B cell (primary cell): ENCODE results near the gene HIVEP1. TPM values are rescaled to one million over a fixed set of nuclear protein-coding genes. Genes with fewer than 3 reads are reported as not detected.

ENCODE experiments used
- ATAC-seq: fragments of 200-7000 bp; cut with Tn5 transposase; one replicate; pipeline ENCODE4 v1.10.0; 2021; ENCODE audit warnings: low read depth, mild to moderate bottlenecking, moderate number of reproducible peaks, moderate library complexity
- CTCF ChIA-PET: fragments of 350-600 bp; sonication (Branson Sonifier 250); formaldehyde crosslinking; loops from one replicate; lab custom pipeline; 2021; ENCODE audit warnings: antibody characterized with exemption, inconsistent platforms; lab: Charles Lee
- POLR2A ChIA-PET: fragments of 350-600 bp; sonication (Branson Sonifier 250); formaldehyde crosslinking; loops from one replicate; lab custom pipeline; 2021; ENCODE audit warnings: antibody characterized with exemption; lab: Charles Lee
- DNase-seq: peaks from one replicate; pipeline ENCODE4 v3.0.0; 2013
- H2AFZ ChIP-seq: 2 replicates; pipeline ENCODE4 v1.6.1; 2012; ENCODE audit warnings: mild to moderate bottlenecking, low read depth, low read length; ENCODE audit not compliant: insufficient read depth, poor library complexity, severe bottlenecking
- H3K27ac ChIP-seq, 2 donors: 1 replicate in 1 of 2; 2 replicates in 1 of 2; pipeline ENCODE4 v1.5.1; 2012 to 2013; ENCODE audit warnings: low read length in 2 of 2, mild to moderate bottlenecking in 2 of 2, moderate library complexity in 1 of 2
- H3K27me3 ChIP-seq, 4 experiments: fragments of 200-600 bp in 1 of 4; sonication (generic) in 1 of 4; replicated peaks in 1 of 4; 1 replicate in 2 of 4; 2 replicates in 2 of 4; pipeline versions ENCODE4 v1.6.1 to v1.7.0; 2013 to 2016; ENCODE audit warnings: low read length in 3 of 4, mild to moderate bottlenecking in 2 of 4, mixed read lengths in 1 of 4, moderate library complexity in 1 of 4; ENCODE audit not compliant: insufficient read depth in 4 of 4, control insufficient read depth in 3 of 4; ENCODE audit errors: control extremely low read depth in 1 of 4
- H3K36me3 ChIP-seq, 2 experiments: replicated peaks in 1 of 2; 1 replicate in 1 of 2; 2 replicates in 1 of 2; pipeline versions ENCODE4 v1.6.1 to v1.7.1; 2013; ENCODE audit warnings: low read length in 1 of 2; ENCODE audit not compliant: insufficient read depth in 2 of 2, control insufficient read depth in 1 of 2; ENCODE audit errors: control extremely low read depth in 1 of 2, extremely low read depth in 1 of 2
- H3K4me1 ChIP-seq, 2 donors: fragments of 200-600 bp in 1 of 2; sonication (generic) in 1 of 2; 1 replicate in 1 of 2; 2 replicates in 1 of 2; pipeline versions ENCODE4 v1.5.1 to v1.6.1; 2013 to 2017; ENCODE audit warnings: low read length in 2 of 2; ENCODE audit not compliant: control insufficient read depth in 2 of 2, insufficient read depth in 2 of 2
- H3K4me2 ChIP-seq: replicated peaks from 2 replicates; pipeline ENCODE3; 2012; ENCODE audit warnings: mild to moderate bottlenecking, low read depth, low read length; ENCODE audit not compliant: poor library complexity, severe bottlenecking
- H3K4me3 ChIP-seq, 5 experiments: fragments of 200-600 bp in 1 of 5; sonication (generic) in 1 of 5; 1 replicate in 3 of 5; 2 replicates in 2 of 5; pipeline versions ENCODE4 v1.5.1 to v1.7.0; 2011 to 2016; ENCODE audit warnings: low read length in 4 of 5, mild to moderate bottlenecking in 4 of 5, low read depth in 2 of 5, control low read depth in 1 of 5, moderate library complexity in 1 of 5; ENCODE audit not compliant: insufficient read depth in 1 of 5; ENCODE audit errors: control extremely low read depth in 1 of 5, extremely low read depth in 1 of 5
- H3K79me2 ChIP-seq: fragments of 200-600 bp; sonication (generic); one replicate; pipeline ENCODE4 v1.6.0; 2016; ENCODE audit warnings: low read length; ENCODE audit not compliant: control insufficient read depth, insufficient read depth
- H3K9ac ChIP-seq: fragments of 200-600 bp; sonication (generic); 2 replicates; pipeline ENCODE4 v1.6.1; 2017; ENCODE audit warnings: mild to moderate bottlenecking, low read length, moderate library complexity
- H3K9me3 ChIP-seq, 3 donors: one replicate each; pipeline versions ENCODE4 v1.6.1 to v1.7.1; 2013; ENCODE audit warnings: low read length in 2 of 3; ENCODE audit not compliant: control insufficient read depth in 2 of 3, insufficient read depth in 1 of 3; ENCODE audit errors: control extremely low read depth in 1 of 3
- H4K20me1 ChIP-seq: 2 replicates; pipeline ENCODE4 v1.6.0; 2012; ENCODE audit warnings: mild to moderate bottlenecking, low read length; ENCODE audit not compliant: insufficient read depth, control insufficient read depth, poor library complexity, severe bottlenecking
- H3K27ac Mint-ChIP-seq: one replicate; pipeline ENCODE4 v1.8.0; 2021; ENCODE audit warnings: mixed read lengths
- H3K27me3 Mint-ChIP-seq: one replicate; pipeline ENCODE4 v1.8.0; 2021; ENCODE audit warnings: mixed read lengths
- H3K4me1 Mint-ChIP-seq: one replicate; pipeline ENCODE4 v1.8.0; 2021; ENCODE audit warnings: mixed read lengths
- H3K4me3 Mint-ChIP-seq: one replicate; pipeline ENCODE4 v1.8.0; 2021; ENCODE audit warnings: mixed read lengths
- H3K9me3 Mint-ChIP-seq: one replicate; pipeline ENCODE4 v1.8.0; 2022; ENCODE audit warnings: mixed read lengths; ENCODE audit not compliant: insufficient read depth
- EZH2 ChIP-seq: IDR thresholded peaks from 2 replicates; pipeline ENCODE4 v1.6.1; 2012; ENCODE audit warnings: borderline replicate concordance, low read depth, mild to moderate bottlenecking, moderate library complexity, low read length; ENCODE audit not compliant: insufficient read depth, poor library complexity, severe bottlenecking
- WGBS: methylation state at CpG from one replicate; pipeline ENCODE4 v1.1.5; 2013; ENCODE audit warnings: missing lambda C conversion rate; ENCODE audit not compliant: insufficient coverage; 5-methylcytosine and 5-hydroxymethylcytosine counted together
- intact Hi-C: fragments of 100-400 bp; cut with micrococcal nuclease; formaldehyde crosslinking; loops from one replicate; pipeline ENCODE4 v1.10.0; 2022
- polyA plus RNA-seq: library from polyadenylated mRNA; depleted of rRNA; stranded (reverse); fragments of >200 nt; gene quantifications from 2 replicates; pipeline ENCODE4 v1.2.3, GENCODE V29; 2012
- total RNA-seq, 2 donors: library from RNA; stranded (reverse); fragments of 120-200 nt in 1 of 2; gene quantifications; 1 replicate in 1 of 2; 2 replicates in 1 of 2; pipeline versions ENCODE4 v1.2.3 to v1.2.4, GENCODE V29; 2013 to 2022
- TF ChIP-seq, protein P1 (sequence below): fragments of 200-600 bp; IDR thresholded peaks from one replicate; pipeline ENCODE4 v1.8.0; 2022; ENCODE audit warnings: antibody characterized with exemption, mild to moderate bottlenecking

The HIVEP1 gene
- total and polyA plus RNA-seq, 2 donors (not counting 1 experiment from before 2014, with no cell fraction given): 11.3 to 96.5 TPM

DNA sequence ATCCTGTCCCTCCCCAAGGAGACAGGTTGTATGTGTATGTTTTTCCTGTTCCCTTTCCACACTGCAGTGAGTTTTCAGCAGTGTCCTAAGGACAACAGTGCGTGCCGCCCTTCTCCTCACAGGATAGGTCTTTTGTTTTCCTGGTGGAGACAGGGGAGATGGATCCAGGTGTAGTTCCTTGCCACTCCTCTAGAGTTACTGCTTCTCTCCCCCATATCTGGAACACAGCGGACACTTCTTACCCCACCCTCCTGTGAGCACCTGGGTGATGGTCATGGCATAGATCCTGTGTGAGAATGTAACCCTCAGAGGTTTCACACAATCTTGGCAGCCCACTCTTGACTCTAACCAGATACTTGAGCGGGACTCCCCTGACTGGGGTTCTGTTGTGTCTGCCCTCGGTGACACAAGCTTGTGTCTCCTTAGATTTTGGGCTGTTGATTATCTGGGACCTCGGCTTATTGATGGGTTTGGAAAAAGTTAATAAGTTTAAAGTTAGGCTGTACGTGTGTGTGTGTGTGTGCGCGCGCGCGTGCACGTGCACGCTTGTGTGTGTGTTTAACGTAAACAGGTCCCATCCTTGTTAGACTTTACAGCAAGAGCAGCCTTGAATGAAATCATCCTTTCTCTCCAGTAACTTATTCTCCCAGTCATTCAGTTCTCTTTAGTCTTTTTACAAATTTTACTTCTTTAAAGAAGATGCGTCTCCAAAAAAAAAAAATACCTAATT lies 146.7 kb downstream of the HIVEP1 start:
- intact Hi-C loops: no loop called here
- H3K4me3 Mint-ChIP-seq: no peak overlapping the region
- DNase-seq (no peak), ATAC-seq (no peak)
- no peaks in the 10 kb centered on the region for H4K20me1 ChIP-seq
- no peak overlapping the region for H2AFZ ChIP-seq
- ChIA-PET CTCF (no interaction called here), POLR2A (no interaction called here)
- no peaks in the 10 kb centered on the region for H3K9me3 Mint-ChIP-seq
- no peaks in the 10 kb centered on the region for H3K27me3 Mint-ChIP-seq
- TF ChIP-seq, protein P1, sequence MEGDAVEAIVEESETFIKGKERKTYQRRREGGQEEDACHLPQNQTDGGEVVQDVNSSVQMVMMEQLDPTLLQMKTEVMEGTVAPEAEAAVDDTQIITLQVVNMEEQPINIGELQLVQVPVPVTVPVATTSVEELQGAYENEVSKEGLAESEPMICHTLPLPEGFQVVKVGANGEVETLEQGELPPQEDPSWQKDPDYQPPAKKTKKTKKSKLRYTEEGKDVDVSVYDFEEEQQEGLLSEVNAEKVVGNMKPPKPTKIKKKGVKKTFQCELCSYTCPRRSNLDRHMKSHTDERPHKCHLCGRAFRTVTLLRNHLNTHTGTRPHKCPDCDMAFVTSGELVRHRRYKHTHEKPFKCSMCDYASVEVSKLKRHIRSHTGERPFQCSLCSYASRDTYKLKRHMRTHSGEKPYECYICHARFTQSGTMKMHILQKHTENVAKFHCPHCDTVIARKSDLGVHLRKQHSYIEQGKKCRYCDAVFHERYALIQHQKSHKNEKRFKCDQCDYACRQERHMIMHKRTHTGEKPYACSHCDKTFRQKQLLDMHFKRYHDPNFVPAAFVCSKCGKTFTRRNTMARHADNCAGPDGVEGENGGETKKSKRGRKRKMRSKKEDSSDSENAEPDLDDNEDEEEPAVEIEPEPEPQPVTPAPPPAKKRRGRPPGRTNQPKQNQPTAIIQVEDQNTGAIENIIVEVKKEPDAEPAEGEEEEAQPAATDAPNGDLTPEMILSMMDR: no peak
- TF ChIP-seq EZH2: no peak
- H3K4me2 ChIP-seq: no peak overlapping the region
- H3K4me1 ChIP-seq: peaks cover 0 to 4% of the 10 kb centered on the region in 2 donors
- H3K27ac ChIP-seq: no peak overlapping the region
- H3K4me1 Mint-ChIP-seq: peaks cover 16% of the 10 kb centered on the region
- peaks cover 8 to 26% of the 10 kb centered on the region in 2 experiments for H3K36me3 ChIP-seq
- WGBS: 100% methylated on average over 3 of the region's 16 CpGs
- H3K27ac Mint-ChIP-seq: no peak overlapping the region
- H3K9ac ChIP-seq: no peak overlapping the region
- no peaks in the 10 kb centered on the region for H3K79me2 ChIP-seq
- no peaks in the 10 kb centered on the region for H3K9me3 ChIP-seq
- no peaks in the 10 kb centered on the region for H3K27me3 ChIP-seq
- no peak overlapping the region for H3K4me3 ChIP-seq

DNA sequence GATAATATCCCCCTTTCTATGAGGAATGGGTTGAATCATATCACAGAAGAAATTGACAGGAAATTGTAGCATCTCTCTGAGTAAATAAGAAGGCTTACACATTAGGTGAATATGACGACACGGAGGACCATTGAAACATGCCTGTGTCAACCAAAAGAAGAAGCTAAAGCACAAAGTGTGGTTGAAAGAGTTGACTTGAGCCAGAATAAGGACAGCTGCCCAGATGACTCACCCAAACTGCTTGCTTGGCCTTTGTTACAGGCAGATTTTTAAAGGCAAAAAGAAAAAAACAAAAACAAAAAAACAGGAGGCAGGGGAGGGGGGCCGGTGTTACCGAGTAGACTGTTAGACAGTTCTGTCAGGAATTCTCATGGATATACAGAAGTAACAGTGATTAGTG lies 148.2 kb downstream of the HIVEP1 start:
- DNase-seq: no peak
- Histone ChIP-seq H3K4me2 (no peak overlapping the region), H4K20me1 (no peaks in the 10 kb centered on the region), H3K9me3 (no peaks in the 10 kb centered on the region), H3K4me3 (no peak overlapping the region), H3K4me1 (peaks cover 0 to 4% of the 10 kb centered on the region in 2 donors), H3K27me3 (no peaks in the 10 kb centered on the region), H3K79me2 (no peaks in the 10 kb centered on the region), H2AFZ (no peak overlapping the region), H3K36me3 (peaks cover 11 to 33% of the 10 kb centered on the region in 2 experiments), H3K9ac (no peak overlapping the region), H3K27ac (no peak overlapping the region)
- intact Hi-C loops: no loop called here
- Mint-ChIP-seq H3K27me3 (no peaks in the 10 kb centered on the region), H3K27ac (no peak overlapping the region), H3K9me3 (no peaks in the 10 kb centered on the region), H3K4me1 (peaks cover 14% of the 10 kb centered on the region), H3K4me3 (no peak overlapping the region)
- CTCF ChIA-PET: no interaction called here
- WGBS: 88% methylated on average over 4 of the region's 4 CpGs
- ATAC-seq: no peak
- TF ChIP-seq, protein P1: no peak
- TF ChIP-seq EZH2: no peak
- POLR2A ChIA-PET: no interaction called here
